PC-3 (cell line): Measurements from ENCODE around the gene TTI1.

Source experiments
- EZH2 ChIP-seq: fragments of 300-600 bp; sonication (generic); IDR thresholded peaks from one replicate; pipeline ENCODE4 v1.6.1; 2017; ENCODE audit warnings: antibody characterized with exemption, mild to moderate bottlenecking, low read length; ENCODE audit not compliant: unreplicated experiment
- EZH2phosphoT487 ChIP-seq: fragments of 300-600 bp; sonication (generic); IDR thresholded peaks from 2 replicates; pipeline ENCODE4 v1.6.1; 2018; ENCODE audit warnings: mild to moderate bottlenecking, antibody characterized with exemption, low read length, borderline replicate concordance
- TF ChIP-seq, protein P1 (sequence below): fragments of 300-600 bp; sonication (generic); conservative IDR thresholded peaks from 2 replicates; pipeline ENCODE4 v1.5.1; 2017; ENCODE audit warnings: antibody characterized with exemption, low read depth, mild to moderate bottlenecking, low read length

- TF ChIP-seq, protein P1, sequence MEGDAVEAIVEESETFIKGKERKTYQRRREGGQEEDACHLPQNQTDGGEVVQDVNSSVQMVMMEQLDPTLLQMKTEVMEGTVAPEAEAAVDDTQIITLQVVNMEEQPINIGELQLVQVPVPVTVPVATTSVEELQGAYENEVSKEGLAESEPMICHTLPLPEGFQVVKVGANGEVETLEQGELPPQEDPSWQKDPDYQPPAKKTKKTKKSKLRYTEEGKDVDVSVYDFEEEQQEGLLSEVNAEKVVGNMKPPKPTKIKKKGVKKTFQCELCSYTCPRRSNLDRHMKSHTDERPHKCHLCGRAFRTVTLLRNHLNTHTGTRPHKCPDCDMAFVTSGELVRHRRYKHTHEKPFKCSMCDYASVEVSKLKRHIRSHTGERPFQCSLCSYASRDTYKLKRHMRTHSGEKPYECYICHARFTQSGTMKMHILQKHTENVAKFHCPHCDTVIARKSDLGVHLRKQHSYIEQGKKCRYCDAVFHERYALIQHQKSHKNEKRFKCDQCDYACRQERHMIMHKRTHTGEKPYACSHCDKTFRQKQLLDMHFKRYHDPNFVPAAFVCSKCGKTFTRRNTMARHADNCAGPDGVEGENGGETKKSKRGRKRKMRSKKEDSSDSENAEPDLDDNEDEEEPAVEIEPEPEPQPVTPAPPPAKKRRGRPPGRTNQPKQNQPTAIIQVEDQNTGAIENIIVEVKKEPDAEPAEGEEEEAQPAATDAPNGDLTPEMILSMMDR, result no peak
- TF ChIP-seq EZH2 (no peak), EZH2phosphoT487 (no peak)
These were observed 8.8 kb downstream of the TTI1 start for GRCh38 chr20:38024496-38024895.
